Gastroesophageal sphincter (tissue), 4 donors: Measurements from ENCODE around the gene ATF6. TPM values are rescaled to one million over a fixed set of nuclear protein-coding genes. Genes with fewer than 3 reads are reported as not detected.

Experiments used
- ATAC-seq: fragments of 150-250 bp; one replicate; pipeline ENCODE4 v1.9.1; 2016; ENCODE audit warnings: mild to moderate bottlenecking, moderate library complexity
- H3K27ac ChIP-seq, 4 donors: fragments of 200-600 bp; sonication (generic) in 3 of 4; 1 replicate in 3 of 4; 2 replicates in 1 of 4; pipeline ENCODE4 v1.5.1; 2016 to 2019
- H3K27me3 ChIP-seq: fragments of 200-600 bp; sonication (generic); one replicate; pipeline ENCODE4 v1.5.1; 2019
- H3K36me3 ChIP-seq, 2 donors: fragments of 200-600 bp; sonication (generic); one replicate each; pipeline ENCODE4 v1.5.1; 2019; ENCODE audit warnings: control low read depth in 1 of 2
- H3K4me1 ChIP-seq, 3 donors: fragments of 200-600 bp; sonication (generic); 1 replicate in 2 of 3; 2 replicates in 1 of 3; pipeline ENCODE4 v1.5.1; 2016 to 2019; ENCODE audit warnings: control low read depth in 2 of 3
- H3K4me3 ChIP-seq, 2 donors: fragments of 200-600 bp; sonication (generic); one replicate each; pipeline ENCODE4 v1.5.1; 2019; ENCODE audit warnings: mild to moderate bottlenecking in 1 of 2, moderate library complexity in 1 of 2
- H3K9me3 ChIP-seq, 3 donors: fragments of 200-600 bp; sonication (generic); one replicate each; pipeline ENCODE4 v1.5.1; 2017 to 2019; ENCODE audit warnings: control low read depth in 2 of 3
- CTCF ChIP-seq, 4 experiments: fragments of 200-600 bp in 2 of 4; fragments of 450-650 bp in 2 of 4; sonication (generic) in 1 of 4; IDR thresholded peaks; one replicate each; pipeline ENCODE4 v1.5.1; 2017 to 2019; ENCODE audit warnings: antibody characterized with exemption in 4 of 4, mild to moderate bottlenecking in 2 of 4, moderate library complexity in 2 of 4
- EP300 ChIP-seq: sonication (generic); formaldehyde crosslinking; IDR thresholded peaks from one replicate; pipeline ENCODE4 v1.6.1; 2017; ENCODE audit warnings: antibody characterized with exemption, mild to moderate bottlenecking
- POLR2A ChIP-seq, 2 donors: fragments of 450-650 bp; IDR thresholded peaks; one replicate each; pipeline ENCODE4 v1.6.1; 2017; ENCODE audit warnings: antibody characterized with exemption in 2 of 2, mild to moderate bottlenecking in 2 of 2, moderate library complexity in 1 of 2
- POLR2AphosphoS5 ChIP-seq: sonication (generic); formaldehyde crosslinking; IDR thresholded peaks from one replicate; pipeline ENCODE4 v1.6.1; 2017; ENCODE audit warnings: antibody characterized with exemption
- WGBS, 2 donors: methylation state at CpG; one replicate each; pipeline ENCODE4 v1.1.5; 2018; ENCODE audit warnings: low coverage in 1 of 2; 5-methylcytosine and 5-hydroxymethylcytosine counted together
- total RNA-seq, 4 donors: library from RNA; depleted of rRNA; stranded (reverse); fragments of >200 nt; gene quantifications; one replicate each; pipeline ENCODE4 v1.1.0, GENCODE V29; 2016

The ATF6 gene
- total RNA-seq, 4 donors from 2014 or later = 28.6 to 32.4 (median 29.7) TPM

- ATAC-seq = no peak
- no peak overlapping the region for H3K27ac ChIP-seq
- WGBS, 2 donors = 60% methylated on average over 2 of the region's 5 CpGs; no CpG with 5 or more reads in 1 of the 2 donors
- H3K27me3 ChIP-seq = no peaks in the 10 kb centered on the region
- TF ChIP-seq CTCF (IDR thresholded peaks at IDR 0.05) (no peak), EP300 (no peak), POLR2A (IDR thresholded peaks at IDR 0.05) (no peak)
- no peak overlapping the region for H3K4me3 ChIP-seq
- no peaks in the 10 kb centered on the region for H3K36me3 ChIP-seq
- peaks cover 0 to 15% (median 0%) of the 10 kb centered on the region in 3 donors for H3K4me1 ChIP-seq
- peaks cover 0 to 18% (median 0%) of the 10 kb centered on the region in 3 donors for H3K9me3 ChIP-seq
Measured at GRCh38 chr1:161985301-161985822, 219.2 kb downstream of the ATF6 start.

- H3K27ac ChIP-seq = no peak overlapping the region
- peaks cover 0 to 15% (median 0%) of the 10 kb centered on the region in 3 donors for H3K4me1 ChIP-seq
- H3K36me3 ChIP-seq = peaks cover 0 to 3% of the 10 kb centered on the region in 2 donors
- no peak for ATAC-seq
- peaks cover 0 to 21% (median 0%) of the 10 kb centered on the region in 3 donors for H3K9me3 ChIP-seq
- WGBS, 2 donors = no CpG with 5 or more reads among the region's 4 CpGs
- no peaks in the 10 kb centered on the region for H3K27me3 ChIP-seq
- TF ChIP-seq POLR2A (IDR thresholded peaks at IDR 0.05) (no peak), CTCF (IDR thresholded peaks at IDR 0.05) (no peak), EP300 (no peak), POLR2AphosphoS5 (no peak)
- H3K4me3 ChIP-seq = no peak overlapping the region
Measured at GRCh38 chr1:161986328-161986727, 220.2 kb downstream of the ATF6 start.

GRCh38 chr1:161987303-161987702 lies 221.2 kb downstream of the ATF6 start:
- Histone ChIP-seq H3K9me3 (peaks cover 0 to 24% (median 0%) of the 10 kb centered on the region in 3 donors), H3K27ac (no peak overlapping the region), H3K4me3 (no peak overlapping the region), H3K36me3 (peaks cover 0 to 3% of the 10 kb centered on the region in 2 donors), H3K27me3 (no peaks in the 10 kb centered on the region), H3K4me1 (peaks cover 0 to 15% (median 0%) of the 10 kb centered on the region in 3 donors)
- no peak for ATAC-seq
- WGBS, 2 donors = 71% methylated on average over 1 of the region's 1 CpG; no CpG with 5 or more reads in 1 of the 2 donors
- TF ChIP-seq POLR2AphosphoS5 = no peak
- TF ChIP-seq EP300 = no peak
- no peak for TF ChIP-seq CTCF (IDR thresholded peaks at IDR 0.05)
- no peak for TF ChIP-seq POLR2A (IDR thresholded peaks at IDR 0.05)

GRCh38 chr1:161987872-161988271 lies 221.8 kb downstream of the ATF6 start:
- H3K4me3 ChIP-seq = no peak overlapping the region
- H3K9me3 ChIP-seq = peaks cover 0 to 24% (median 0%) of the 10 kb centered on the region in 3 donors
- no peak overlapping the region for H3K27ac ChIP-seq
- 27 to 80% methylated on average over 1 to 2 of the region's 5 CpGs for WGBS, 2 donors
- TF ChIP-seq POLR2A (IDR thresholded peaks at IDR 0.05) = no peak
- TF ChIP-seq CTCF (IDR thresholded peaks at IDR 0.05) = no peak
- no peak for TF ChIP-seq POLR2AphosphoS5
- no peak for TF ChIP-seq EP300
- no peaks in the 10 kb centered on the region for H3K27me3 ChIP-seq
- peaks cover 0 to 15% (median 0%) of the 10 kb centered on the region in 3 donors for H3K4me1 ChIP-seq
- peaks cover 0 to 3% of the 10 kb centered on the region in 2 donors for H3K36me3 ChIP-seq
- no peak for ATAC-seq

- Histone ChIP-seq H3K4me3 (no peak overlapping the region), H3K36me3 (peaks cover 0 to 6% of the 10 kb centered on the region in 2 donors), H3K27ac (no peak overlapping the region), H3K9me3 (peaks cover 0 to 24% (median 0%) of the 10 kb centered on the region in 3 donors), H3K4me1 (peaks cover 0 to 15% (median 0%) of the 10 kb centered on the region in 3 donors), H3K27me3 (no peaks in the 10 kb centered on the region)
- 43 to 69% methylated on average over 2 to 4 of the region's 5 CpGs for whole genome bisulfite sequencing, 2 donors
- no peak for TF ChIP-seq POLR2AphosphoS5
- TF ChIP-seq CTCF (IDR thresholded peaks at IDR 0.05) = no peak
- no peak for TF ChIP-seq EP300
- TF ChIP-seq POLR2A (IDR thresholded peaks at IDR 0.05) = no peak
- ATAC-seq = no peak
Measured at GRCh38 chr1:161988413-161988812, 222.3 kb downstream of the ATF6 start.
